ENCODE results near the gene FKRP.

DNA sequence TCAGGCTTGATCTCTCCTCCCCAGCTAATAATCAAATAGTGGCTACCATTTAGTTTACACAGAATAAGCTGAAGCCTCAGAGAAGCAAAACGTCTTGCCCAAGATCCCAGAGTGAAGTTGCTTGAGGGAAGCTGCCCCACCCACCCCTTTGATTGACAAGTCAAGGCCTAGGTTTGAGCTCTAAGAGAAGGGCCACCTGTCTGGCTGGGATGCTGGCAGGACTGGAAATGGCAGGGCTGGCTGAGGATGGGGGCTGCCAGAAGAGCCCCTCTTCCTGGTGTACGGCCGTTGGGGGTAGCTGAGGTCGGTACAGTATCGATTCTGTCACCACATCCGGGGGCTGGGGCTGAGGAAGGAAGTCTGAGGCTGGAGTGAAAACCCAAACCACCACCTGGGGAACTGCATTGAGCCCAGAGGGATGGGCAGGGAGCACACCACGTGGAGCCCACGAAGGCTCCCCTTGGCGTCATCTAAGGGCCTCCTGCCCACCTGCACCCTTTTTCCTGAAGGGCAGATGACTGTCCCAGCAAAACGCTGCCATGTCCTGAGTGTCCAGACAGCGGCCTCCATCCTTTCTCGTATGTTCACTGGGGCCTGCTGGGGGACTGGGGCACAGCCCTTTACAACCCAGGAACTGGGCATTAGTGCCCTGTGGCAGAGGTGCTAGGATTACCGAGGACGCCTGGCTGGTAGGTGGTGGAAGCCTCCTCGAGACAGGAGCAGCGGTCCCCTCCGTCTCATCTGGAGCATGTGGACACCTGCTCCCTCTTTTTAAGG, 27.5 kb upstream of the FKRP start:
- TF ChIP-seq, protein P1, sequence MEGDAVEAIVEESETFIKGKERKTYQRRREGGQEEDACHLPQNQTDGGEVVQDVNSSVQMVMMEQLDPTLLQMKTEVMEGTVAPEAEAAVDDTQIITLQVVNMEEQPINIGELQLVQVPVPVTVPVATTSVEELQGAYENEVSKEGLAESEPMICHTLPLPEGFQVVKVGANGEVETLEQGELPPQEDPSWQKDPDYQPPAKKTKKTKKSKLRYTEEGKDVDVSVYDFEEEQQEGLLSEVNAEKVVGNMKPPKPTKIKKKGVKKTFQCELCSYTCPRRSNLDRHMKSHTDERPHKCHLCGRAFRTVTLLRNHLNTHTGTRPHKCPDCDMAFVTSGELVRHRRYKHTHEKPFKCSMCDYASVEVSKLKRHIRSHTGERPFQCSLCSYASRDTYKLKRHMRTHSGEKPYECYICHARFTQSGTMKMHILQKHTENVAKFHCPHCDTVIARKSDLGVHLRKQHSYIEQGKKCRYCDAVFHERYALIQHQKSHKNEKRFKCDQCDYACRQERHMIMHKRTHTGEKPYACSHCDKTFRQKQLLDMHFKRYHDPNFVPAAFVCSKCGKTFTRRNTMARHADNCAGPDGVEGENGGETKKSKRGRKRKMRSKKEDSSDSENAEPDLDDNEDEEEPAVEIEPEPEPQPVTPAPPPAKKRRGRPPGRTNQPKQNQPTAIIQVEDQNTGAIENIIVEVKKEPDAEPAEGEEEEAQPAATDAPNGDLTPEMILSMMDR (IDR thresholded peaks at IDR 0.05), result no peak
- TF ChIP-seq POLR2A (IDR thresholded peaks at IDR 0.05), result no peak
